Smooth muscle cell (in vitro differentiated cells): Measurements from ENCODE around the gene NPIPA8. TPM values are rescaled to one million over a fixed set of nuclear protein-coding genes. Genes with fewer than 3 reads are reported as not detected.
"Not testable (repeated sequence)": the region's sequence is repeated elsewhere in the genome, so short reads cannot be mapped to it uniquely, and the experiment has no call there.

Experiments used
- DNase-seq: peaks from one replicate; lab custom pipeline; 2025; ENCODE audit not compliant: unreplicated experiment; lab: John Stamatoyannopoulos, UW
- H2AFZ ChIP-seq: fragments of 200-600 bp; sonication (generic); 2 replicates; pipeline ENCODE4 v1.6.0; 2016; ENCODE audit warnings: antibody characterized with exemption, low read depth, mild to moderate bottlenecking
- H3F3A ChIP-seq: fragments of 200-600 bp; sonication (generic); 2 replicates; pipeline ENCODE4 v1.6.0; 2017; ENCODE audit warnings: antibody characterized with exemption, low read depth
- H3K27ac ChIP-seq: fragments of 200-600 bp; sonication (generic); 2 replicates; pipeline ENCODE4 v1.5.1; 2016; ENCODE audit warnings: low read depth, mild to moderate bottlenecking
- H3K27me3 ChIP-seq: fragments of 200-600 bp; sonication (generic); 2 replicates; pipeline ENCODE4 v1.6.1; 2016; ENCODE audit warnings: low read depth, mild to moderate bottlenecking
- H3K36me3 ChIP-seq: fragments of 200-600 bp; sonication (generic); 2 replicates; pipeline ENCODE4 v1.5.1; 2016; ENCODE audit warnings: low read depth
- H3K4me1 ChIP-seq: fragments of 200-600 bp; sonication (generic); 2 replicates; pipeline ENCODE4 v1.5.1; 2016; ENCODE audit warnings: low read depth
- H3K4me2 ChIP-seq: fragments of 200-600 bp; sonication (generic); 2 replicates; pipeline ENCODE4 v1.6.0; 2016; ENCODE audit warnings: mild to moderate bottlenecking
- H3K4me3 ChIP-seq: fragments of 200-600 bp; sonication (generic); 2 replicates; pipeline ENCODE4 v1.5.1; 2016; ENCODE audit warnings: mild to moderate bottlenecking
- H3K79me2 ChIP-seq: fragments of 200-600 bp; sonication (generic); 2 replicates; pipeline ENCODE4 v1.6.0; 2016; ENCODE audit warnings: low read depth, mild to moderate bottlenecking
- H3K9ac ChIP-seq: fragments of 200-600 bp; sonication (generic); 2 replicates; pipeline ENCODE4 v1.6.0; 2016; ENCODE audit warnings: low read depth
- H3K9me3 ChIP-seq: fragments of 200-600 bp; sonication (generic); replicated peaks from 2 replicates; pipeline ENCODE4 v1.5.1; 2016; ENCODE audit warnings: low read depth
- H4K20me1 ChIP-seq: fragments of 200-600 bp; sonication (generic); 2 replicates; pipeline ENCODE4 v1.6.0; 2016; ENCODE audit warnings: low read depth
- WGBS: methylation state at CpG from one replicate; pipeline ENCODE4 v1.1.7; 2016; ENCODE audit warnings: low lambda C conversion rate; 5-methylcytosine and 5-hydroxymethylcytosine counted together
- polyA plus RNA-seq: library from polyadenylated mRNA; unstranded; fragments of >200 nt; fragmentation: Nextera tagmentation; extraction: Ambion mirVana; gene quantifications from 2 replicates; pipeline ENCODE4 v1.2.1, GENCODE V29; 2016
- total RNA-seq: library from RNA; depleted of rRNA; stranded (reverse); fragments of >200 nt; gene quantifications from 2 replicates; pipeline ENCODE4 v1.2.3, GENCODE V29; 2014

The NPIPA8 gene
- total and polyA plus RNA-seq, 2 experiments from 2014 or later: not detected

DNA sequence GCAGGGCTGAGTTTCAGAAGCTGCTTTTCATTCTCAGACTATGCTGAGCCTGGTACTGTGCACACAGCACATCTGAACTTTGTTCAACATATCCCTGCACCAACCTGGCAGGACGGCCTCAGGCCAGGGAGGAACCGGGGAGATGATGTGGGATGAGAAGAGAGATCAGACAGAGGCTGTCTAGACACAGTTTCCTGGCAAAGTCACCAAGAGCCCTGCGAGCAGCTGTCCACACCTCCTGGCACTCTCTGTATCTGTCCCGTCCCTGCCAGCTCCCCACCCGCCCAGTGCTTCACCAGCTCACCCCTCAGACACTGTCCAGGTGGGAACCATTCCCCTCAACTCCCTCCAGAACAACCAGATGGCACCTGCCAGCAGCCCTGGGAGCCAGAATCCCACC lies 42.2 kb downstream of the NPIPA8 start:
- not testable (repeated sequence) for H3K4me1 ChIP-seq, DNase-seq, H3K4me2 ChIP-seq, H3K4me3 ChIP-seq, H3K27ac ChIP-seq, H2AFZ ChIP-seq, H4K20me1 ChIP-seq, H3K9me3 ChIP-seq, H3F3A ChIP-seq, H3K36me3 ChIP-seq, H3K9ac ChIP-seq, H3K27me3 ChIP-seq, H3K79me2 ChIP-seq
- WGBS: no CpG with 5 or more reads among the region's 5 CpGs

GRCh38 chr16:18293337-18293956 lies 43.1 kb downstream of the NPIPA8 start:
- WGBS: 67% methylated on average over 1 of the region's 3 CpGs

GRCh38 chr16:18290959-18291358 lies 45.6 kb downstream of the NPIPA8 start:
- H3K27ac ChIP-seq, DNase-seq, H2AFZ ChIP-seq: not testable (repeated sequence)

More at GRCh38 chr16:18293337-18293956, 43.1 kb downstream of the NPIPA8 start:
- H3F3A ChIP-seq, H3K4me2 ChIP-seq, H3K79me2 ChIP-seq, H3K9me3 ChIP-seq, H3K4me1 ChIP-seq, H3K27ac ChIP-seq, H3K4me3 ChIP-seq, H3K36me3 ChIP-seq, H2AFZ ChIP-seq, H3K27me3 ChIP-seq, H3K9ac ChIP-seq, DNase-seq, H4K20me1 ChIP-seq: not testable (repeated sequence)

GRCh38 chr16:18286342-18286741 lies 50.2 kb downstream of the NPIPA8 start:
- not testable (repeated sequence) for H3K79me2 ChIP-seq, H3K4me1 ChIP-seq, H3K27ac ChIP-seq, H3F3A ChIP-seq, H3K4me3 ChIP-seq, H3K36me3 ChIP-seq, DNase-seq, H3K9ac ChIP-seq, H2AFZ ChIP-seq, H3K9me3 ChIP-seq, H4K20me1 ChIP-seq, H3K4me2 ChIP-seq, H3K27me3 ChIP-seq
- WGBS: 100% methylated on average over 1 of the region's 1 CpG

More at GRCh38 chr16:18290959-18291358, 45.6 kb downstream of the NPIPA8 start:
- not testable (repeated sequence) for H3F3A ChIP-seq, H3K9me3 ChIP-seq, H3K9ac ChIP-seq, H3K27me3 ChIP-seq, H3K4me1 ChIP-seq, H3K36me3 ChIP-seq, H4K20me1 ChIP-seq, H3K4me2 ChIP-seq, H3K4me3 ChIP-seq, H3K79me2 ChIP-seq
- no CpG with 5 or more reads among the region's 2 CpGs for WGBS

DNA sequence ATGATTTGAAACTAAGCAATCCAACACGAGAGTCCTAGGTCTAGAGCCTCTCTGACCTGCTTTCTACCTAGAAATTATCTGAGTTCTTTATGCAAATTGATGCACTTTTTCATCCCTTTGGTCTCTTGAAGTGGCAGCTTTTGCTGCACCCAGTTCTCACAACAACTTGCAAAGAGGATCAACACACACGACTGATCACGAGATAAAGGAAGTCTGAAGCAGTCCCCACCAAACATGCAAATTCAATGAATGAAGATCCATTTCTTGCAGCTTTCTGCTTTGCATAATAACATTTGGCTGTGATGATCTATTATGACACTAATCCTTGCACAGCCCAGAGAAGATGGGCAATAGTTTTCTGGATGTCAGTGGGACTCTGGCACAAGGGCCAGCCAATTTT lies 56.2 kb downstream of the NPIPA8 start:
- DNase-seq, H4K20me1 ChIP-seq, H3K27ac ChIP-seq, H3K79me2 ChIP-seq, H3K9ac ChIP-seq, H3K9me3 ChIP-seq, H3K4me3 ChIP-seq, H3K27me3 ChIP-seq, H3K4me2 ChIP-seq, H2AFZ ChIP-seq, H3K4me1 ChIP-seq, H3F3A ChIP-seq, H3K36me3 ChIP-seq: not testable (repeated sequence)
- no CpG with 5 or more reads among the region's 3 CpGs for WGBS

DNA sequence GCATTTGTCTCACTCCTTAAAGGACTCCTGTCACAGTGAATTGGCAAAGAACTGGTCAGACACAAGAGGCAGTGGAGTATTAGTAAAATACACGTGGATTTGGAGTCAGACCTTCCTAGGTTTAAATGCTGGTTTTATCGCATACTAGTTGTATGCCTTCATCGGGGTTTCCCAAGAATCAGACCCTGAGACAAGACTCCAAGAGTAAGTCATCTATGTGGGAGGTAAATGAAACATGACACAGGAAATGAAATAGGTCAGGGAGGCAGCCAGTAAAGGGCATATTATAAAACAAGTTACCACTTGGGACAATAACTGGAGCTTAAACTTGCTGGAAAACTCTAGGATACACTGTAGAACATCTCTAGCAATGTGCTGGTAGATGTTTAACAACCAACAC lies 59.8 kb downstream of the NPIPA8 start:
- DNase-seq, H3K4me2 ChIP-seq, H3K9ac ChIP-seq, H3K4me1 ChIP-seq, H4K20me1 ChIP-seq, H3K79me2 ChIP-seq, H3K36me3 ChIP-seq, H3K9me3 ChIP-seq, H3K27me3 ChIP-seq, H2AFZ ChIP-seq, H3K27ac ChIP-seq, H3K4me3 ChIP-seq, H3F3A ChIP-seq: not testable (repeated sequence)
- 56% methylated on average over 3 of the region's 3 CpGs for WGBS

DNA sequence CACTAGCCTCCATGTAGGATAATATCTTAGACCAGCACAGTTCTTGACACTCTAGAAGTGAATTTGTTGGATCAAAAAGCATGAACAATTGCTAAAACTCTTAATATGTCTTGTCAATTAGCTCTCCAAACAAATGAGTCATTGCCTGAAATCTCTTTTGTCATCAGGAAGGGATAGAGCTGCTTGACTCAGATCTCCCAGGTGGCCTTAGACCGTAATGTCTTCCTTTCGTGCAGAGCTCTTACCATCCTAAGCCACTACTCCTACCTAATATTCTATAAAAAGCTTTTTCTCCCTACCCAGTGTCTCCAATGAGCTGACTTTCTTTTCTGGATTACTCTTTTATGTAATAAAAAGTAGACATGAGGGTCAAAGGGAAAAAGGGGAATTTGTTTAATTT lies 66.4 kb downstream of the NPIPA8 start:
- H3K4me3 ChIP-seq, DNase-seq, H3K9me3 ChIP-seq, H3K27me3 ChIP-seq, H3K36me3 ChIP-seq, H3K79me2 ChIP-seq, H3K27ac ChIP-seq, H3F3A ChIP-seq, H3K4me1 ChIP-seq, H3K9ac ChIP-seq, H2AFZ ChIP-seq, H4K20me1 ChIP-seq, H3K4me2 ChIP-seq: not testable (repeated sequence)
- WGBS: 67% methylated on average over 2 of the region's 2 CpGs
